Sigmoid colon (tissue), 7 donors: ENCODE measurements around the gene CDKAL1. TPM values are rescaled to one million over a fixed set of nuclear protein-coding genes. Genes with fewer than 3 reads are reported as not detected.

Experiments
- DNase-seq: peaks from one replicate; pipeline ENCODE4 v3.0.0-alpha.2; 2019
- H3K27ac ChIP-seq, 4 donors: fragments of 200-600 bp; sonication (generic); one replicate each; pipeline ENCODE4 v1.5.1; 2016 to 2019; ENCODE audit warnings: mild to moderate bottlenecking in 1 of 4
- H3K27me3 ChIP-seq, 3 donors: fragments of 200-600 bp; sonication (generic); one replicate each; pipeline ENCODE4 v1.5.1; 2019; ENCODE audit warnings: mild to moderate bottlenecking in 1 of 3
- H3K36me3 ChIP-seq, 4 donors: fragments of 200-600 bp; sonication (generic); one replicate each; pipeline ENCODE4 v1.5.1; 2016 to 2019
- H3K4me1 ChIP-seq, 4 donors: fragments of 200-600 bp; sonication (generic); one replicate each; pipeline ENCODE4 v1.5.1; 2017 to 2019
- H3K4me3 ChIP-seq, 4 donors: fragments of 200-600 bp; sonication (generic); one replicate each; pipeline ENCODE4 v1.5.1; 2017 to 2019; ENCODE audit warnings: mild to moderate bottlenecking in 2 of 4, moderate library complexity in 1 of 4
- H3K9me3 ChIP-seq, 4 donors: fragments of 200-600 bp in 3 of 4; sonication (generic) in 3 of 4; one replicate each; pipeline versions ENCODE4 v1.5.1 to v1.6.1; 2013 to 2019
- CTCF ChIP-seq, 4 experiments: fragments of 450-650 bp in 3 of 4; fragments of 200-600 bp in 1 of 4; IDR thresholded peaks; one replicate each; pipeline ENCODE4 v1.5.1; 2016 to 2019; ENCODE audit warnings: antibody characterized with exemption in 4 of 4, mild to moderate bottlenecking in 3 of 4, moderate library complexity in 2 of 4
- EP300 ChIP-seq, 4 donors: sonication (generic); formaldehyde crosslinking; IDR thresholded peaks; one replicate each; pipeline ENCODE4 v1.6.1; 2017; ENCODE audit warnings: antibody characterized with exemption in 4 of 4
- POLR2A ChIP-seq, 2 donors: fragments of 450-650 bp; IDR thresholded peaks; one replicate each; pipeline ENCODE4 v1.6.1; 2016; ENCODE audit warnings: antibody characterized with exemption in 2 of 2, mild to moderate bottlenecking in 2 of 2, moderate library complexity in 2 of 2
- POLR2AphosphoS5 ChIP-seq, 4 donors: sonication (generic); formaldehyde crosslinking; IDR thresholded peaks; one replicate each; pipeline ENCODE4 v1.6.1; 2017; ENCODE audit warnings: antibody characterized with exemption in 4 of 4
- WGBS, 2 donors: extraction: QIAGEN DNeasy Blood & Tissue Kit; methylation state at CpG; one replicate each; pipeline ENCODE4 v1.1.7; 2013; 5-methylcytosine and 5-hydroxymethylcytosine counted together
- intact Hi-C: fragments of 100-400 bp; cut with DNase I; formaldehyde crosslinking; loops from one replicate; pipeline ENCODE4 v1.15.1; 2023
- polyA plus RNA-seq, 3 donors: library from polyadenylated mRNA; stranded (reverse); fragments of 200-250 nt; gene quantifications; one replicate each; pipeline ENCODE4 v1.2.3, GENCODE V29; 2013
- total RNA-seq, 4 donors: library from RNA; depleted of rRNA; stranded (reverse); fragments of >200 nt; gene quantifications; one replicate each; pipeline ENCODE4 v1.1.0, GENCODE V29; 2016
- donor health status: healthy with polysubstance abuse.
- donor health status: Bipolar disorder and iron deficiency.
- donor health status: healthy.

Gene CDKAL1
- total and polyA plus RNA-seq, 7 donors: 2.8 to 14.7 (median 11.4) TPM

GRCh38 chr6:20705741-20706140, 171.5 kb downstream of the CDKAL1 start:
- TF ChIP-seq CTCF (IDR thresholded peaks at IDR 0.05) (no peak), POLR2AphosphoS5 (IDR thresholded peaks at IDR 0.05) (no peak), POLR2A (IDR thresholded peaks at IDR 0.05) (no peak), EP300 (IDR thresholded peaks at IDR 0.05) (no peak)
- no peak for DNase-seq
- intact Hi-C loops: no loop called here
- no peak overlapping the region for H3K27ac ChIP-seq
- H3K36me3 ChIP-seq: no peaks in the 10 kb centered on the region
- H3K4me3 ChIP-seq: no peak overlapping the region
- 68 to 89% methylated on average over 5 of the region's 5 CpGs for WGBS, 2 donors
- no peaks in the 10 kb centered on the region for H3K27me3 ChIP-seq
- H3K9me3 ChIP-seq: no peaks in the 10 kb centered on the region
- H3K4me1 ChIP-seq: peaks cover 0 to 17% (median 2%) of the 10 kb centered on the region in 4 donors

- Histone ChIP-seq H3K27ac (no peak overlapping the region), H3K9me3 (no peaks in the 10 kb centered on the region), H3K4me1 (peaks cover 0 to 17% (median 2%) of the 10 kb centered on the region in 4 donors), H3K27me3 (no peaks in the 10 kb centered on the region), H3K36me3 (no peaks in the 10 kb centered on the region), H3K4me3 (no peak overlapping the region)
- no peak for DNase-seq
- WGBS, 2 donors: 21 to 77% methylated on average over 1 of the region's 1 CpG
- TF ChIP-seq POLR2A (IDR thresholded peaks at IDR 0.05): no peak
- TF ChIP-seq EP300 (IDR thresholded peaks at IDR 0.05): no peak
- TF ChIP-seq CTCF (IDR thresholded peaks at IDR 0.05): no peak
- TF ChIP-seq POLR2AphosphoS5 (IDR thresholded peaks at IDR 0.05): no peak
- intact Hi-C loops: no loop called here
Measured at GRCh38 chr6:20706238-20706938, 172.1 kb downstream of the CDKAL1 start.

- Histone ChIP-seq H3K27ac (no peak overlapping the region), H3K27me3 (no peaks in the 10 kb centered on the region), H3K36me3 (no peaks in the 10 kb centered on the region), H3K4me1 (peaks cover 0 to 17% (median 2%) of the 10 kb centered on the region in 4 donors), H3K4me3 (no peak overlapping the region), H3K9me3 (no peaks in the 10 kb centered on the region)
- intact Hi-C loops: no loop called here
- no peak for DNase-seq
- 14 to 56% methylated on average over 2 of the region's 2 CpGs for WGBS, 2 donors
- TF ChIP-seq CTCF (IDR thresholded peaks at IDR 0.05) (no peak), POLR2A (IDR thresholded peaks at IDR 0.05) (no peak), POLR2AphosphoS5 (IDR thresholded peaks at IDR 0.05) (no peak), EP300 (IDR thresholded peaks at IDR 0.05) (no peak)
Measured at GRCh38 chr6:20706939-20707485, 172.8 kb downstream of the CDKAL1 start.

- WGBS, 2 donors: 21 to 73% methylated on average over 2 of the region's 2 CpGs
- Histone ChIP-seq H3K4me3 (no peak overlapping the region), H3K9me3 (no peaks in the 10 kb centered on the region), H3K36me3 (no peaks in the 10 kb centered on the region), H3K4me1 (peaks cover 0 to 17% (median 2%) of the 10 kb centered on the region in 4 donors), H3K27me3 (no peaks in the 10 kb centered on the region), H3K27ac (no peak overlapping the region)
- DNase-seq: no peak
- intact Hi-C loops: no loop called here
- TF ChIP-seq POLR2A (IDR thresholded peaks at IDR 0.05) (no peak), CTCF (IDR thresholded peaks at IDR 0.05) (no peak), EP300 (IDR thresholded peaks at IDR 0.05) (no peak), POLR2AphosphoS5 (IDR thresholded peaks at IDR 0.05) (no peak)
Measured at GRCh38 chr6:20707870-20708269, 173.6 kb downstream of the CDKAL1 start.
